GM12878 (cell line): Measurements from ENCODE around the gene PKLR. TPM values are rescaled to one million over a fixed set of nuclear protein-coding genes. Genes with fewer than 3 reads are reported as not detected.

ENCODE experiments used
- EGR1 ChIP-seq, 2 experiments: IDR thresholded peaks; 1 replicate in 1 of 2; 2 replicates in 1 of 2; pipeline ENCODE4 v1.6.1; 2011 to 2012; ENCODE audit warnings: low read depth in 2 of 2, low read length in 2 of 2, borderline replicate concordance in 1 of 2, mild to moderate bottlenecking in 1 of 2, moderate library complexity in 1 of 2
- FOXK2 ChIP-seq: fragments of 450-650 bp; IDR thresholded peaks from 2 replicates; pipeline ENCODE4 v1.6.1; 2017; ENCODE audit warnings: mild to moderate bottlenecking, moderate library complexity
- JUNB ChIP-seq: IDR thresholded peaks from 2 replicates; pipeline ENCODE4 v1.6.1; 2016; ENCODE audit warnings: antibody characterized with exemption, mild to moderate bottlenecking
- LARP7 ChIP-seq: fragments of 450-650 bp; IDR thresholded peaks from 2 replicates; pipeline ENCODE4 v1.6.1; 2017; ENCODE audit warnings: mild to moderate bottlenecking
- MXI1 ChIP-seq: fragments of 150-350 bp; IDR thresholded peaks from 2 replicates; pipeline ENCODE4 v1.6.1; 2011; ENCODE audit warnings: low read depth, mild to moderate bottlenecking, inconsistent platforms, low read length, improper control_type of control experiment
- RB1 ChIP-seq: fragments of 450-650 bp; formaldehyde crosslinking; IDR thresholded peaks from 2 replicates; pipeline ENCODE4 v1.6.1; 2017; ENCODE audit warnings: mild to moderate bottlenecking, borderline replicate concordance
- RCOR1 ChIP-seq: conservative IDR thresholded peaks from 2 replicates; pipeline ENCODE4 v1.6.1; 2012; ENCODE audit warnings: low read depth, low read length, improper control_type of control experiment
- RUNX3 ChIP-seq: IDR thresholded peaks from 2 replicates; pipeline ENCODE4 v1.6.1; 2012; ENCODE audit warnings: low read length, inconsistent platforms
- SUPT20H ChIP-seq: IDR thresholded peaks from 2 replicates; pipeline ENCODE4 v1.6.1; 2011; ENCODE audit warnings: low read depth, mild to moderate bottlenecking, low read length, moderate library complexity, borderline replicate concordance; ENCODE audit not compliant: control insufficient read depth
- TCF12 ChIP-seq: IDR thresholded peaks from 2 replicates; pipeline ENCODE4 v1.6.1; 2011; ENCODE audit warnings: low read depth, mild to moderate bottlenecking, low read length
- YBX1 ChIP-seq: fragments of 450-650 bp; IDR thresholded peaks from 2 replicates; pipeline ENCODE4 v1.6.1; 2016; ENCODE audit warnings: antibody characterized with exemption
- polyA plus RNA-seq, 11 experiments: library from polyadenylated mRNA; depleted of rRNA in 4 of 11; unstranded in 6 of 11; stranded (reverse) in 5 of 11; fragments of >200 nt; fragmentation: Nextera tagmentation in 4 of 11; fragmentation: Illumina TruSeq in 1 of 11; extraction: Ambion mirVana in 4 of 11; extraction: Trizol in 1 of 11; gene quantifications; 1 replicate in 1 of 11; 2 replicates in 10 of 11; pipeline versions ENCODE4 v1.2.1 to v1.2.3, GENCODE V29; 2011 to 2016; ENCODE audit warnings: inconsistent platforms in 2 of 11, missing spikeins in 2 of 11, low read depth in 1 of 11
- total RNA-seq, 4 experiments: library from RNA; depleted of rRNA in 3 of 4; stranded (reverse); fragments of >200 nt in 3 of 4; fragmentation: Illumina TruSeq in 1 of 4; extraction: Trizol in 1 of 4; gene quantifications; 2 replicates each; pipeline versions ENCODE4 v1.2.1 to v1.2.3, GENCODE V29; 2013 to 2021
- TF ChIP-seq, protein P1 (sequence below): IDR thresholded peaks from 2 replicates; pipeline ENCODE4 v1.6.1; 2012; ENCODE audit warnings: improper control_type of control experiment, low read depth, low read length; ENCODE audit not compliant: insufficient replicate concordance
- TF ChIP-seq, protein P2 (sequence below): fragments of 450-650 bp; IDR thresholded peaks from 2 replicates; pipeline ENCODE4 v1.6.1; 2017; ENCODE audit warnings: mild to moderate bottlenecking
- TF ChIP-seq, protein P3 (sequence below): fragments of 450-650 bp; IDR thresholded peaks from 2 replicates; pipeline ENCODE4 v1.6.1; 2016; ENCODE audit warnings: mild to moderate bottlenecking
- TF ChIP-seq, protein P4 (sequence below): fragments of 450-650 bp; IDR thresholded peaks from 2 replicates; pipeline ENCODE4 v1.6.1; 2017; ENCODE audit warnings: mild to moderate bottlenecking, moderate library complexity

Gene PKLR
- total and polyA plus RNA-seq, 10 of the 15 experiments (the other 5 are each of a cell fraction or from before 2014, with no cell fraction given): 0.04 to 0.15 (median 0.08) TPM; not detected in 7

DNA sequence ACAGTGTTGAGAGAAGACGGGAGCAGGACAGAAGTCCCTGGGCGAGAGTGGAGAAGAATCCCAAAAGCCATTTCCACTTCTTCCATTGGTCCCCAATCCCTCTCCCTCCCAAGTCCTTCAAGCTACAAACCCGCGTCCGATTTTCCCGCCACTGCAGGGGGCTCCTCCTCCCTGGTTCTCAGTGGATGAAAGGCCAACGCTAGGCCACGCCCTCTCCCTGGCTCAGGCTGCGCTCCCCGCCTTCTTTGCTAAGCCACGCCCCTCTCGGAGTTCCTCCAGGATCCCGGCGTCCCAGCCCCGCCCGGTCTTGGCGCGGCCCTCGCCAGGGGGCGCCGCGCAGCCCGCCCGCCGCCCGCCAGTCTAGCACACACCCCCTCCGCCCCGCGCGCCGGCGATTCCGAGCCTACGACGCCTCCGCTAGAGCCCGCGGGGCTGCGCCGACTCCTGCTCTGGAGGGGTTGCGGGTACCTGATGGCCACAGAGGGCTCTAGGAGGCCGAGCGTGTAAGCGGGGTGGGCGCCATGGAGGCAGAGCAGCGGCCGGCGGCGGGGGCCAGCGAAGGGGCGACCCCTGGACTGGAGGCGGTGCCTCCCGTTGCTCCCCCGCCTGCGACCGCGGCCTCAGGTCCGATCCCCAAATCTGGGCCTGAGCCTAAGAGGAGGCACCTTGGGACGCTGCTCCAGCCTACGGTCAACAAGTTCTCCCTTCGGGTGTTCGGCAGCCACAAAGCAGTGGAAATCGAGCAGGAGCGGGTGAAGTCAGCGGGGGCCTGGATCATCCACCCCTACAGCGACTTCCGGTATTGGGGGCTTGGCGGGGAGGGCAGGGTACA lies 24.0 kb downstream of the PKLR start, which contains the start of gene HCN3 (continued):
- TF ChIP-seq, protein P1, sequence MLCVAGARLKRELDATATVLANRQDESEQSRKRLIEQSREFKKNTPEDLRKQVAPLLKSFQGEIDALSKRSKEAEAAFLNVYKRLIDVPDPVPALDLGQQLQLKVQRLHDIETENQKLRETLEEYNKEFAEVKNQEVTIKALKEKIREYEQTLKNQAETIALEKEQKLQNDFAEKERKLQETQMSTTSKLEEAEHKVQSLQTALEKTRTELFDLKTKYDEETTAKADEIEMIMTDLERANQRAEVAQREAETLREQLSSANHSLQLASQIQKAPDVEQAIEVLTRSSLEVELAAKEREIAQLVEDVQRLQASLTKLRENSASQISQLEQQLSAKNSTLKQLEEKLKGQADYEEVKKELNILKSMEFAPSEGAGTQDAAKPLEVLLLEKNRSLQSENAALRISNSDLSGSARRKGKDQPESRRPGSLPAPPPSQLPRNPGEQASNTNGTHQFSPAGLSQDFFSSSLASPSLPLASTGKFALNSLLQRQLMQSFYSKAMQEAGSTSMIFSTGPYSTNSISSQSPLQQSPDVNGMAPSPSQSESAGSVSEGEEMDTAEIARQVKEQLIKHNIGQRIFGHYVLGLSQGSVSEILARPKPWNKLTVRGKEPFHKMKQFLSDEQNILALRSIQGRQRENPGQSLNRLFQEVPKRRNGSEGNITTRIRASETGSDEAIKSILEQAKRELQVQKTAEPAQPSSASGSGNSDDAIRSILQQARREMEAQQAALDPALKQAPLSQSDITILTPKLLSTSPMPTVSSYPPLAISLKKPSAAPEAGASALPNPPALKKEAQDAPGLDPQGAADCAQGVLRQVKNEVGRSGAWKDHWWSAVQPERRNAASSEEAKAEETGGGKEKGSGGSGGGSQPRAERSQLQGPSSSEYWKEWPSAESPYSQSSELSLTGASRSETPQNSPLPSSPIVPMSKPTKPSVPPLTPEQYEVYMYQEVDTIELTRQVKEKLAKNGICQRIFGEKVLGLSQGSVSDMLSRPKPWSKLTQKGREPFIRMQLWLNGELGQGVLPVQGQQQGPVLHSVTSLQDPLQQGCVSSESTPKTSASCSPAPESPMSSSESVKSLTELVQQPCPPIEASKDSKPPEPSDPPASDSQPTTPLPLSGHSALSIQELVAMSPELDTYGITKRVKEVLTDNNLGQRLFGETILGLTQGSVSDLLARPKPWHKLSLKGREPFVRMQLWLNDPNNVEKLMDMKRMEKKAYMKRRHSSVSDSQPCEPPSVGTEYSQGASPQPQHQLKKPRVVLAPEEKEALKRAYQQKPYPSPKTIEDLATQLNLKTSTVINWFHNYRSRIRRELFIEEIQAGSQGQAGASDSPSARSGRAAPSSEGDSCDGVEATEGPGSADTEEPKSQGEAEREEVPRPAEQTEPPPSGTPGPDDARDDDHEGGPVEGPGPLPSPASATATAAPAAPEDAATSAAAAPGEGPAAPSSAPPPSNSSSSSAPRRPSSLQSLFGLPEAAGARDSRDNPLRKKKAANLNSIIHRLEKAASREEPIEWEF: no peak
- TF ChIP-seq MXI1: peak; percentile 69; the same call in 1 of the 2 replicates
- TF ChIP-seq YBX1: no peak
- TF ChIP-seq, protein P2, sequence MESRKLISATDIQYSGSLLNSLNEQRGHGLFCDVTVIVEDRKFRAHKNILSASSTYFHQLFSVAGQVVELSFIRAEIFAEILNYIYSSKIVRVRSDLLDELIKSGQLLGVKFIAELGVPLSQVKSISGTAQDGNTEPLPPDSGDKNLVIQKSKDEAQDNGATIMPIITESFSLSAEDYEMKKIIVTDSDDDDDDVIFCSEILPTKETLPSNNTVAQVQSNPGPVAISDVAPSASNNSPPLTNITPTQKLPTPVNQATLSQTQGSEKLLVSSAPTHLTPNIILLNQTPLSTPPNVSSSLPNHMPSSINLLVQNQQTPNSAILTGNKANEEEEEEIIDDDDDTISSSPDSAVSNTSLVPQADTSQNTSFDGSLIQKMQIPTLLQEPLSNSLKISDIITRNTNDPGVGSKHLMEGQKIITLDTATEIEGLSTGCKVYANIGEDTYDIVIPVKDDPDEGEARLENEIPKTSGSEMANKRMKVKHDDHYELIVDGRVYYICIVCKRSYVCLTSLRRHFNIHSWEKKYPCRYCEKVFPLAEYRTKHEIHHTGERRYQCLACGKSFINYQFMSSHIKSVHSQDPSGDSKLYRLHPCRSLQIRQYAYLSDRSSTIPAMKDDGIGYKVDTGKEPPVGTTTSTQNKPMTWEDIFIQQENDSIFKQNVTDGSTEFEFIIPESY: no peak
- TF ChIP-seq TCF12: no peak
- peak in 1 of 2 experiments; percentile 57; a peak in 1 of 3 replicates for TF ChIP-seq EGR1 (IDR thresholded peaks at IDR 0.05; ENCODE audit: borderline replicate concordance in 1 of 2, low read depth in 2 of 2, low read length in 2 of 2)
- TF ChIP-seq RB1: peak; percentile 87; the same call in 1 of the 2 replicates
- TF ChIP-seq LARP7: peak; percentile 77
- TF ChIP-seq SUPT20H: no peak
- TF ChIP-seq, protein P3, sequence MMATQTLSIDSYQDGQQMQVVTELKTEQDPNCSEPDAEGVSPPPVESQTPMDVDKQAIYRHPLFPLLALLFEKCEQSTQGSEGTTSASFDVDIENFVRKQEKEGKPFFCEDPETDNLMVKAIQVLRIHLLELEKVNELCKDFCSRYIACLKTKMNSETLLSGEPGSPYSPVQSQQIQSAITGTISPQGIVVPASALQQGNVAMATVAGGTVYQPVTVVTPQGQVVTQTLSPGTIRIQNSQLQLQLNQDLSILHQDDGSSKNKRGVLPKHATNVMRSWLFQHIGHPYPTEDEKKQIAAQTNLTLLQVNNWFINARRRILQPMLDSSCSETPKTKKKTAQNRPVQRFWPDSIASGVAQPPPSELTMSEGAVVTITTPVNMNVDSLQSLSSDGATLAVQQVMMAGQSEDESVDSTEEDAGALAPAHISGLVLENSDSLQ: no peak
- no peak for TF ChIP-seq RCOR1
- TF ChIP-seq, protein P4, sequence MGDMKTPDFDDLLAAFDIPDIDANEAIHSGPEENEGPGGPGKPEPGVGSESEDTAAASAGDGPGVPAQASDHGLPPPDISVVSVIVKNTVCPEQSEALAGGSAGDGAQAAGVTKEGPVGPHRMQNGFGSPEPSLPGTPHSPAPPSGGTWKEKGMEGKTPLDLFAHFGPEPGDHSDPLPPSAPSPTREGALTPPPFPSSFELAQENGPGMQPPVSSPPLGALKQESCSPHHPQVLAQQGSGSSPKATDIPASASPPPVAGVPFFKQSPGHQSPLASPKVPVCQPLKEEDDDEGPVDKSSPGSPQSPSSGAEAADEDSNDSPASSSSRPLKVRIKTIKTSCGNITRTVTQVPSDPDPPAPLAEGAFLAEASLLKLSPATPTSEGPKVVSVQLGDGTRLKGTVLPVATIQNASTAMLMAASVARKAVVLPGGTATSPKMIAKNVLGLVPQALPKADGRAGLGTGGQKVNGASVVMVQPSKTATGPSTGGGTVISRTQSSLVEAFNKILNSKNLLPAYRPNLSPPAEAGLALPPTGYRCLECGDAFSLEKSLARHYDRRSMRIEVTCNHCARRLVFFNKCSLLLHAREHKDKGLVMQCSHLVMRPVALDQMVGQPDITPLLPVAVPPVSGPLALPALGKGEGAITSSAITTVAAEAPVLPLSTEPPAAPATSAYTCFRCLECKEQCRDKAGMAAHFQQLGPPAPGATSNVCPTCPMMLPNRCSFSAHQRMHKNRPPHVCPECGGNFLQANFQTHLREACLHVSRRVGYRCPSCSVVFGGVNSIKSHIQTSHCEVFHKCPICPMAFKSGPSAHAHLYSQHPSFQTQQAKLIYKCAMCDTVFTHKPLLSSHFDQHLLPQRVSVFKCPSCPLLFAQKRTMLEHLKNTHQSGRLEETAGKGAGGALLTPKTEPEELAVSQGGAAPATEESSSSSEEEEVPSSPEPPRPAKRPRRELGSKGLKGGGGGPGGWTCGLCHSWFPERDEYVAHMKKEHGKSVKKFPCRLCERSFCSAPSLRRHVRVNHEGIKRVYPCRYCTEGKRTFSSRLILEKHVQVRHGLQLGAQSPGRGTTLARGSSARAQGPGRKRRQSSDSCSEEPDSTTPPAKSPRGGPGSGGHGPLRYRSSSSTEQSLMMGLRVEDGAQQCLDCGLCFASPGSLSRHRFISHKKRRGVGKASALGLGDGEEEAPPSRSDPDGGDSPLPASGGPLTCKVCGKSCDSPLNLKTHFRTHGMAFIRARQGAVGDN: peak; percentile 16; the same call in 1 of the 2 replicates
- TF ChIP-seq RUNX3: no peak
- TF ChIP-seq JUNB: no peak
- no peak for TF ChIP-seq FOXK2
